ENCODE measurements around the gene KCNB1. TPM values are rescaled to one million over a fixed set of nuclear protein-coding genes. Genes with fewer than 3 reads are reported as not detected.
A peak's percentile ranks its signal among the peaks of the same experiment; 100 is the strongest.

The KCNB1 gene
- total RNA-seq, 1 donor from 2014 or later, result 0.30 TPM

DNA sequence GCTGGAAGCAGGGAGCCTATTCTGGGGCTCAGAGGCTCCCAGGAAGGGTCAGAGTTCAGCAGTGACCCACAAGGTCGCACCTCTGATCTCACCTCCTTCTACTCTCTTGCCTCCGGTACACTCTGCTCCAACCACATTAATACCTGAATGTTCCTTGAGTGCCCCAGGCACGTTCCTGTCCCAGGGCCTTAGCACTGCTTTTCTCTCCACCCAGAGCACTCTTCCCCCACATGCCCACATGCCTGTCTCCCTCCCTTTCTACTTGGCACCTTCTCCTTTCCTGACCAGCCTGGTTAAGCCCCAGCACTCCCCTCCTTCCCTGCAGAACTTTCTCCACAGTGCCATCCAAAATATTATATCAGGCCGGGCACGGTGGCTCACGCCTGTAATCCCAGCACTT lies 13.4 kb downstream of the KCNB1 start:
- no peak for DNase-seq (ENCODE audit: low read depth)

DNA sequence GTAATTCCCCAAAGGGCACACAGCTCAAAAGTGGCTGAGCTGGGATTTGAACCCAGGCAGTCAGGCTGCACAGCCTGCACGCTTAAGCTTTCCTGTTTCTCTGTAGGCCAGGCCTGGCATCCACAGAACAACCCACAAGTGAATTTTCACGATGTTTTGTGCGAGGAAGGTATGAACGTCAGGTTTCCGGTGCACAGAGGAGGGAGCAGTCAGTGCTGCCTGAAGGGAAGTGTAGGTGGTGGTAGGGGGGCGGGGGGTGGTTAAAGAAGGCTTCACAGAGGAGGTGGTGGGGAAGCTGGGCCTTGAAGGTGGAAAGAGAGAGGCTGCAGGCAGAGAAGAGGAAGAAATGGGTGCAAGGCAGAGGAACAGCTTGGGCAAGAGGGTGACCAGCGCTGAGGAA lies 14.1 kb downstream of the KCNB1 start:
- DNase-seq (ENCODE audit: low read depth), result no peak

DNA sequence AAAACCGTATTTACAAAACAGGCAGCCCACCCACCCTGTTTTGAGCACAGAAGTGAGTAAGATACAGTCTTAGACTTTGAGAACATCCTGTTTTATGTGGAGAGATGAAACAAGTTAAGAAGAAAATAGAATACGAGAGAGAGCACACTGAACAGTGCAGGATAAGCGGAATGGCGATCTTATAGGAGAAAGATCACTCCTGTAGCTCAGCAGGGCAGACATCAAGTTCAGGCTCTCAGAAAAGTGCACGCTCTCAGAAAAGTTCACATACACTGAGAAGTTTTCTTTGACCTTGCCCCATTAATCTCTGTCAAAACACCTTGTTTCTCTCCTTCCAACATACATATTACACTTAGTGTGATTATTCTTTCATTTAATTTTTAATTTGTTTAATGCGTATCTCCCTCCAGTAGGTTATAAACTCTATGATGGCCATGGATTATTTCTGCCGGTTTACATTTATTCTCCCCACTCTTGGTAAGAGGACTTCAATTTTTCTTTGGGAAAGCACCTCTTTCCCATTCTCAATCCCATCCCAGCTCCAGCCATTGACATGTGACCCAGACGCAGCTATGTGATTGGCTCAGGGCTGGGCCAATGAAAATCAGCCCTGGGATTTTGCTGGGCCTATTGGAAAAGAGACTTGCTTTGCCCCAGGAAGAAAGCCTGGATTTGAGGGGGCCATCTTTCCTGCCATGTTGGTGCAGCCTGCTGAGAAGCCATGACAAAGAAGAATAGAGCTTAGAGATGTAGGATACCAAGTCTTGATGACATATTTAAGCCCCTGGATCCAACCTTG lies 16.2 kb downstream of the KCNB1 start:
- no peak for DNase-seq (ENCODE audit: low read depth)

DNA sequence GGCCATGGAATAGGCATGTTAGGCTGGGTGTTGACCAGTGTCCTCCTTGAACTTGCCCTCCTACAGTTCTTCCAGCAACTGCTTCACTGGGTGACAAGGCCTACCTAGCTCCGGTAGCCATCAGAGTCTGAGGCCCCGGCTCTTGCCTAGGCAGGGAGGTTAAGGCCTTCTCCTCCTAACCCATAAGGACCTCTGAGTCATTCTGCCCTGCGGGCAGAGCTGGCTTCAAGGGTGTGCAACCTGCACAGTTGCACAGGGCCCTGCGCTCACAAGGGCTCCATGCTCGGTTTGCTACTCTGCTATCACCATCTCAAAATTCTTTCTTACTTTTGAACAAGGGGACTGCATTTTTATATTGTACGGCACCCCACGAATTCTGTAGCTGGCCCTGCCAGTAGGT lies 17.9 kb downstream of the KCNB1 start:
- DNase-seq (ENCODE audit: low read depth), result no peak

DNA sequence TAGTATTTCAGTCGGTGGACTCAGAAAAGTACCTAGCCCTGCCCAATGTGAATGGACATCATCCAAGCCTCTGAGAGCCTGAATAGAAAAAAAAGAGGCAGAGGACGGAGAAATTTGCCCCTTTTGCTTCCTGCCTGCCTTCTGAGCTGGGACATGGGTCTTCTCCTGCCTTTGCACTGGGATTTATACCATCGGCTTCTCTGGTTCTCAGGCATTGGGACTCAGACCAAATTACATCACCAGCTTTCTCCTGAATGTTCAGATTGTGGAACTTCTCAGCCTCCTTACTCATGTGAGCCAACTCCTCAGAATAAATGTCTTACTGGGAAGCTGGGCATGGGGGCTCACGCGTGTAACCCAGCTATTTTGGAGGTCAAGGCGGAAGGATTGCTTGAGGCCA lies 19.8 kb downstream of the KCNB1 start:
- no peak for DNase-seq (ENCODE audit: low read depth)

DNA sequence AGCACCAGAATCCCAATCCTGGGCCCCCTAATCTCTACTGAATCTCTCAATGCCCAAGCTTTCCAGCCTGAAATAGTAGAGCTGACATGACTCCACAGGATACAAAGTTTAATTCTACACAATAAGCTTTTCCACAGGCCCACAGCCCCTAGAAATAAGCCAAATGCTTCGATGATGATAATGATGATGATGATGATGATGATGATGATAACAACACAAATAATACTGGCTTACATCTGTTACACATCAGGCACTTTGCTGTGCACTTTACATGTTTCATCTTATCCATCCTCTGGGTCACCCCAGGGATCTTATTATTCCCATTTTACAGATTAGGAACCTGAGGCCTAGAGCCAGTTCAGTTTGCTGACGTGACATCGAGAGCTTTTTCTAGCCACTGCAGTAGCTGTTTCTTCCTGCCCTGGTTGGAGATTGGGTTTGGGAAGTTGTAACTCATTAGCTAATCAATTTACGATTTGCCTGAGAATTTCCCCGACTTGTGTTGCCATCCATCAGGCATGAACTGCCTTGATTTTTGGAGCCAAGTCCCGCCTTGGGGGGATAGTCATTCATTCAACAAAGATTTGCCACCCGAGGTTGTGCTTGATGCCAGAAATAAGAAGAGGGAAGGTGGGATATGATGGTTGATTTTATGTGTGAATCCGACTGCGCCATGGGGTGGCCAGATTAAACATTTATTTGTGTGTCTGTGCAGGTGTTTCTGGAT lies 20.4 kb downstream of the KCNB1 start:
- no peak for DNase-seq (ENCODE audit: low read depth)

DNA sequence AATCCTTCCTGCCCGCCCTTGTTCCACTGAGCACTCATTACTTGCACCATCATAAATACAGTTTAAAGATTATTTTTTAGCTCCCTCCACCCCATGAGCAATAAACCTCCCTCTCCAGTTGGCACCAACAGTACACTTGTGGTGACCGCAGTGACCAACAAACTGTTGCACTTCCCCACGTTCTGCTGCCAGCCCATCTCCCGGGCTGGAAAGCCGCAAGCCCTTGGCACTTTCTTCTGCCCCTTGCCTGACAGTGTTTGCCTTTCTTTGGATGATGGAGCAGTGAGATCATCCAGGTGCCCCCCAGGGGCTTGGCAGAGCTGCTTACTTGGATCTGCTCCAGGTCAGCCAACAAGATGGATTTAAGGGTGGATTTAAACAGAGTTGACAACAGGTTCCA lies 21.6 kb downstream of the KCNB1 start:
- peak; percentile 79 for DNase-seq (ENCODE audit: low read depth)

DNA sequence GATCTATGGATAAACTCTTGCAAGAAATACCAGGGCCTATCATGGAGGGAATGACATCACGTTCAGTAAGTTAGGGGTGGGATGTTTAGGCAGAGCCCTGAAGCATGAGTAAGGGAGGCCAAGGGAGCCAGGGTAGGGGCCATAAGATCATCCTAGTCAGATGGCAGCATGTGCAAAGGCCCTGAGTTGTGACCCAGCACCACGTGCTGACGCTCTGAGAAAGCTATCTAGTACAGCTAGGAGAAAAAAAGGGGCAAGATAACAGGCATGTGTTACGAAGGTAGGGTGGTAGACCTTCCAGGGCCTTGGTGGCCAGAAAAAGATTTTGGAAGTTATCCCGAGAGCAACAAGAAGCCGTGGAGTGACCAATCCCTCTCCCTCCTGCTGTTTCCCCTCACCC lies 22.3 kb downstream of the KCNB1 start:
- no peak for DNase-seq (ENCODE audit: low read depth)

DNA sequence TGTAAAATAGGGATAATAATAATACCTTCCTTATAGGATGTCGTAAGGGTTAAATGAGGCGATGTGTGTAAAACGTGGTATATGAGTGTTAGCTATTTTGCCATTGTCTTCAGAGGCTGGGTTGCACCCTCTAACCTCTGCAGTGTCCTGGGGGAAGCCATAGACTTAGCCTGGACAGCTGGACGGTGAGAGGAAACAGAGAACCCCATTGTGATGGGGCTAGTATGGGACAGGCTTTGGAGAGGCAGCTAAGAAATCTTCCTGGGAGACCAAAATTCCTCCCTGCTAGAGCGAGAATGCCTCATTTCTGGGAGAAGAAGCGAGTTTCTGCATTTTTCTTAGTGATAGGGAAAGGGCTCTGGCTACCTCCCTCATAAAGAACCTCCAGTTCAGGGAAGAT lies 22.8 kb downstream of the KCNB1 start:
- no peak for DNase-seq (ENCODE audit: low read depth)

DNA sequence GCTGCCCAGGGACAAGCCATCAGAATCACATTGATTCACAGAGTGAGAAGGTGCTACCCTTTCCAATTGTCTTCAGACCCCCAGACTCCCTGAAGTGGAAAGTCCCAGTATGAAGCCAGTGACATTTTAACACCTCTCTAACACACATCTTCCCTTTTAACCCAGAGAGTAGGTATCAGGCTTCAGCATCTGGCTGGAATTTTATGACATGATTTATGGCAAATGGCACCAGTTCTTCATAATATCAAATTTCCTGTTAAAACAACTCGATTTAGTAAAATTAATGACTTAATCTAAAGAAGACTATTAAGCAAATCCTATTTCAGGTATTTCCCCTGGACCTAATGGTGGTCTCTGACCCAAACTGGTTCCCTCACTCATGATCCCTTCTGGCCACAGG lies 25.0 kb downstream of the KCNB1 start:
- DNase-seq (ENCODE audit: low read depth), result no peak

DNA sequence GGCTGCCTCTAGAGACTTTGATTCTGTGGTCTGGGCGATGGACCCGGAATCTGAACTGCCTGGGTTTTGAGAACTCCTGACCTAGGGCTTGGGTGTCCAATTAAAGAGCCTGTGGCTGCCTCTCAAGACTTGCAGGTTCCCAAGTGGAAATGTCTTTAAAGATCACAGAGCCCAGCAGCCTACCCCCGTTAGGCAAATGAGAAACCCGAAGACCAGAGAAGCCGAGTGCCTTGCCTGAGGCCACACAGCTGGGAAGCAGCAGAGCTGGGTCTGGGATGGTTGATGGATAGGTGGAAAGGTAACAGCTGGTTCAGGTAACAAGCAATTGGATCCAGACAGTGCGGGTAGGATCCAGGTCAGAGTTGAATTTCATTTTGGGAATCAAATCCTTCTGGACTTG lies 25.8 kb downstream of the KCNB1 start:
- DNase-seq (ENCODE audit: low read depth), result no peak

DNA sequence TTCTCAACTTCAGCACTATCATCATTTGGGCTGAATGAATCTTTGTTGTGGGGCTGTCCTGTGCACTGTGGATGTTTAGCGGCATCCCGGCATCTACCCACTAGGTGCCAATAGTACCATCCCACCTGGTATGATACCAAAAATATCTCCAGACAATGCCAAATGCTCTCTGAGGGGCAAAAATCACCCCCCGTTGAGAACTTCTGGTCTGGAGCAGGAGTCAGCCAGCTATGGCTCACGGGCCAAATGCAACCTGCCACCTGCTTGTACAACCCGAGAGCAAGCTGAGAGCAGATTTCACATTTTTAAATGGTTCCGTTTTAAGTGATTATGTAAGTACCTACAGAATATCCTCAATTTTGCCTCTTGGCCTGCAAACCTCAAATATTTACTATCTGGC lies 26.8 kb downstream of the KCNB1 start:
- no peak for DNase-seq (ENCODE audit: low read depth)

DNA sequence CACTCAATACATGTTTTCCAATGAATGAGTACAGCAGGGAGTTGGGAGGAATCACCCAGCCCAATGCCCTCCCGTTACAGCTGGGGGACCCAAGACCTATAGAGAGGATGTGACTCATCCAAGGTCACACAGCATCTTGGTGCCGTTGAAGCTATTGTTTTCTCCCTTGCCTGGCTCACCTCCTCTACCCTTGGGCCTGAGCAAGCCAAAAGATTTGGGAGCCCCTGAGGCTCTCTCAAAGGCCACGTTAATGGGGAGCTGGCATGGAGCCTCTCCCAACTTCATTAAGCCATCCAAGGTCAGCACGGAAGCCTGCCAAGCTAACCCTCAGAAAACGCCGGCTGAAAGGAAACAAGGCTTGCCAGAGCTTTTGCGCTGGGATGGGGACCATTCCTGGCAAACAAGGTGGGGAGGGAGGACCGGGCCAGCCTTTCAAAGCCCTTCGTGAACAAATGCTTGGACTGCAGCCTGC lies 30.4 kb downstream of the KCNB1 start:
- DNase-seq (ENCODE audit: low read depth), result no peak

DNA sequence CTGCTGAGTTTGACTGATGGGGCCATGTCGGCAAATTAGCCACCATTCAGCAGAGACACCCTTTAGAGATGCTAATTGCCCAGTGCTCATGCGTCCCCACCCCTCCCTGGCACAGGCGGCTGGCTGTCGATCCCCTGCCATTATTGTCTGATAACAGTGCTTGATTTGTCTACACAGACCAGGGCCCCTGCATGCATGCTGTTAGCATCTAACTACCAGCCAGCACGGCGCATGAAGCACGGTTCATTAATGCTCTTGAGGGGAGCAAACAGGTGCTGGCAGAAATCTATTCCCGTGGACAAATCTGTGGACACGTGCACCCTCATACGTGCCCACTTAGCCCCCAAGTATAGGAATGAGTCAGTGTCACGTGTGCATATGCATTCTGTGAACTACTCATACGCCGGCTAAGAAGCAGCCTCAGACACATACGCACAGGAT lies 32.2 kb downstream of the KCNB1 start:
- no peak for DNase-seq (ENCODE audit: low read depth)

DNA sequence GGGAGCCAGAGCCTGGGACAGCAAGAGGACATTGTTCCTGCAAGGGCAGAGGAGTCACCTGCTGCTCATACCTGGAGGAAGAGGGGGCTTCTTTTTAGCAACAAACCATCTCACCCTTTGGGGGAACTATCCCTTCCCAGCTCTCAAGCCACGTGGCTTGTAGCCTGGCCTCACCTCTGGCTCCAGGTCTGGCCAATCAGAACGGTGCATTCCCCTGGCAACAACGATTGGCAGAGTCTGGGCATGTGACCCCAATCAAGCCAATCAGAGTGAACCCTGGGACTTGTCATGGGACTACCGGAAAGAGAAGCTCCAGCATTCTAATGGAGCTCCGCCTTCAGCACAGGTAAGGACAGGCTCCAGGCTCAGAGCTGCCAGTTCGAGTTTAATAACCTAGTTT lies 33.6 kb downstream of the KCNB1 start:
- no peak for DNase-seq (ENCODE audit: low read depth)

DNA sequence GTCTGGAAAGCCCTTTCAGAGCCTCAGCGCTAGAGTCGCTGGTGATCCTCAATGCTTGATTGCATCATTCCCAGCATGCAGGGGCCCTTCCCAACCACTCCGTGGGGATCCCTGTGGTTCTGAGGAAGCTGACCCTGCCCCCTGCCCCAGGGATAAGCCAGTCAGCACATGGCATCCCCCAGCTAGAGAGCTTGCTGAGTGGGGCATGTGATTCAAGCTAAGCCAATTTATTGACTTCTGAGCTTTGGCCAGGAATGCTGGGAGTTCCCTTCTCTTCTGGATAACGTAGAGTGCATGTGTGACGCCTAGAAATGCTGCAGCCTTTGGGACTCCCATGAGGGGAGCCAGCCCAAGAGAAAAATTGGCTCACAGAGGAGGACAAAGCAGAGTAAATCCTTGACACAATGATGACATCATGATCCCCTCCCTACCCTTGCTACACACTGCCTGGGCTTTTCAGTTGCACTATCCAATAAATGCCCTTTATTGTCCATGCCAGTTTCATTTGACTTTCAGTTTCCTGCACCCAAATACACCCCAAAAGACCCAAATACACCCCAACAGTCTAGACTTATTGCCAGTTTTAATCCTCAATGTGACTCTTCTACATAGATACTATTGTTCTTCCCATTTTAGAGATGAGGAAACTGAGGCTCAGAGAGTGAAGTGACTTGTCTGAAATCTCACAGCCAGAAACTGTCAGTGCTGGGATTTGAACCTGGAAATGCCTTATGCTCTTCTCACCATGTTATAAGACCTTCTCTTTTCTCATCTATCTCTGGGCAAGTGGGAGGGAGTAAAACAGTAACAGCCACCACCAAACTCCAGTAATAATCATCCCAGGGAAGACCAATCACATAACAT lies 34.3 kb downstream of the KCNB1 start:
- no peak for DNase-seq (ENCODE audit: low read depth)

DNA sequence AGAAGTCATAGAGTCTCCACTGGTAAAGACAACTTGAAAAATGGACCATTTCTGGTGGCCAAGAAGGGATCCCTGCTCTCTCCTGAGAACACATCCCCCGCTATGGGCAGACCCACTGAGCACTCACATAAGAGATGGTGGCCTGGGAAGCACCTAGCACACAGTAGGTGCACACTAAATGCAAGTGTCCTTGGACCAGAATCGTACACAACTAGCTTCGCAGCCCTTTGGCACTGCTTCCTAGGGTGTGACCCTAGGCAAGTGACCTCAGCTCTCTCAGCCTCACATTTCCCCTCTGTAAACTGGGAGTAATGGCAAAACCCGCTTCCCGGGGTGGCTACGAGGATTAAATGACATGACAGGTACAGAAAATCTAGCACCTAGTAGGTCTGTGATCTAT lies 35.1 kb downstream of the KCNB1 start:
- no peak for DNase-seq (ENCODE audit: low read depth)

DNA sequence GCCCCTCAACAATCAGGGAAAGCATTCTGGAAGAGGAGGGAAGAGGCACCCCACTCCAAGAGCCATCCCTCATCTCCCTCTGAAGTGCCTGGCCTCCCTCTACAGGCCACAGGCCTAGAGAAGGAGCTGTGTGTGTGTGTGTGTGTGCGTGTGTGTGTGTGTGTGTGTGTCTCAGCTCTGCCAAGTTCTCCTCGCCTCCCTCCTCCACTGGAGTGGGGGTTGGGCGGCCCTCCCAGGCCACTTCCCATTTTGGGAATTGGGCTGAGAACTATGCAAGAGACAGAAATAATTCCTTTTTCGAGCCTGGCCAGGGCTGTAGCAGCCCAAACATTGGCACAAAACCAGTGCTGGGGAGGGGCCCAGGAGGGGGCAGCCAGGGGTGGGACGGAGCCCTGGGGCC lies 35.7 kb downstream of the KCNB1 start:
- DNase-seq (ENCODE audit: low read depth), result no peak

DNA sequence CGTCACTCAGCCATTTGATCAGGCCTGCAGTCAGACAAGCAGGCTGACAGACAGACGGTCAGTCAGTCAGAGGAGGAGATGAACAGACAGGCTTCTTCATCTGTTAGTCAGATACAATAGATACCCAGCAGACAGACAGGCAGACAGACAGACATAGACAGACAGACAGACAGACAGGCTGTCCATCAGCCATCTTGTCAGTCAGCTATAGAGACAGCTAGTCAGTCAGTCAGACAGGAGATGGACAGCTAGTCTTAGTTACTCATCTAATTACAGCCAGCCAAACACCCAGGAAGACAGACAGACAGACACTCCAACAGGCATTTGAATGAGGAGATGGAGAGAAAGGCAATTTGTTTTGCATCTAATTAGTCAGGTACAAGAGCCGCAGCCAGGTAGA lies 36.4 kb downstream of the KCNB1 start:
- DNase-seq (ENCODE audit: low read depth), result no peak

DNA sequence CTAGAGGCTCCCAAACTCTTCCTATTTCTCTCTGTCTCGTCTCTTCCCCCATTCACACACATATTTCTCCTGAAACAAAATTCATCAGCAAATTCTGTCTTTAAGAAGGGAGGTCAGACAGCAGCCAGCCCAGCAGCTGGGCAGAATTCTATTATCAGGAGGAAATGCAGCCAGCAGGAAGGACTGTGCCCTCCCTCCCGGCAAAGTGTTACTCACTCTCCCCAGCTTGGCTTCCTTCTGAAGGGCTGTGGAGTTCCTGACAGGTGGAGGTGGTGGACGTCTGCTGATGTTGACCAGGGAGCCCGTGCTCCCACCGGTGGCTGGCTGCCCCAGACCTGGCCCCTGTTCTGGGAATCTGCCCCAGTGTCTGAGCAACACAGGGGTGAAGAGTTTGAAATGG lies 37.3 kb downstream of the KCNB1 start:
- DNase-seq (ENCODE audit: low read depth), result no peak

DNA sequence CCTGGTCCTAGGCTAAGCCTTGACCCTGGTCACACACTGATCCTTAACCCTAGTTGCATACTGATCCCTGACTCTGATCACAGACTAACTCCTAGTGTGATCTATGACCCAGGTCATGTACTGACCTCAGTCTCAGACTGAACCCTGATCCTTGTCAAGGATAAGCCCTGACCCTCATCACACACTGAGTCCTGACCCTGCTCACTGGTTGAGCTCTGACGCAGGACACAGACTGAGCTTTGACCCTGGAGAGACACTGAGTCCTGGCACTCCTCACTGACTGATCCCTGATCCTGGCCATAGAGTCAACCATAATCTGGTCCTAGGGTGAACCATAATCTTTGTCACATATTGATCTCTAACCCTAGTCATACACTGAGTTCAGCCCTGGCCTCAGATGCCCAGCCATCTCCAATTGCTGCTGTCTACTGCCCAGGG lies 37.9 kb downstream of the KCNB1 start:
- DNase-seq (ENCODE audit: low read depth), result no peak

DNA sequence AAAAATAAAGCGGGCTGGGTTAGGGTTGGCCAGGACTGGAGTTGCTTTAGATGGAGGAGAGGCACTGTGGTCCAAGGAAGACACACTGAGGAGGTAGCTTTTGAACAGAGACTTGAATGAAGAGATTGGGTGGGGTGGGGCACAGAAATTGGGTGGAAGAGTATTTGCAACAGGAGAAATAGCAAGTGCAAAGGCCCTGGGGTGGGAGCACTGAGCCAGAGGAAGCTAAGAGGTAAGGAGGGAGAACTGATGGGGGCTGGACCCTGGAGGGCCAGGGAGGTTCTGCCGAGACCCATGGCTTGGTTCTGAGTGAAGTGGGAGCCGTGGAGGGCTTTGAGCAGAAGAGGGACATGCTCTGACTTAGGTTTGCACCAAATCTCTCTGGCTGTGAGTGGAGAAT lies 45.4 kb downstream of the KCNB1 start:
- no peak for DNase-seq (ENCODE audit: low read depth)

Measured in renal cortical epithelial cell (primary cell).